Measurements from ENCODE around the gene LCN9.

DNA sequence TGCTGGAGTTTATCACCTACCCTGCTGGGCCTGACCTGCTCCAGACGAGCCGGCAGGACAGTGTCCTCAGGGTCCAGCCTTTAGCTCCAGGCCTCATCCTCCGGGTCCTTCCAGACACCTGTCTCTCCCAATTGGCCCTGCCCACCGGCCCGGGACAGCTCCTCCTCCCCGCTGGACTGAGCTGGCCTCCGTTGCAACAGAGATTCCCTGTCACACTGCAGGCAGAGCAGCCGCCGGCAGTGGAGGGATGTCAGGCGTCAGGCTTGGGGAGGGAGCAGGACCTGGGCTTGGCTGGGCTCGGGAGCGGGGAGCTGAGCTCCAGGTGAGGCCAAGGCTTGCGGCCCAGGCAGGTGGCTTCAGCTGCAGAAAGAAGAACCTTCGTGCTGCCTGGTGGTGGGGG lies 40.6 kb downstream of the LCN9 start:
- TF ChIP-seq CTCF (IDR thresholded peaks at IDR 0.05) (no peak), NFE2L1 (CRISPR knock-in tag; IDR thresholded peaks at IDR 0.05) (no peak), ZNF263 (CRISPR knock-in tag; IDR thresholded peaks at IDR 0.05; ENCODE audit: low read depth) (no peak), ZBTB43 (CRISPR knock-in tag; IDR thresholded peaks at IDR 0.05) (no peak), ZNF512 (CRISPR knock-in tag; IDR thresholded peaks at IDR 0.05; ENCODE audit: borderline replicate concordance) (no peak), CREM (CRISPR knock-in tag; IDR thresholded peaks at IDR 0.05) (no peak), ELF4 (CRISPR knock-in tag; IDR thresholded peaks at IDR 0.05; ENCODE audit: low read depth) (no peak)

All from WTC11 (cell line).